Measurements from ENCODE around the gene MAN1C1. TPM values are rescaled to one million over a fixed set of nuclear protein-coding genes. Genes with fewer than 3 reads are reported as not detected.

Gene MAN1C1
- total RNA-seq, 4 donors from 2014 or later: 11.0 to 20.9 (median 15.9) TPM

GRCh38 chr1:25723250-25723880 is 106.8 kb downstream of the MAN1C1 start:
- no peak for TF ChIP-seq CTCF (IDR thresholded peaks at IDR 0.05; ENCODE audit: low read depth)

- TF ChIP-seq CTCF (IDR thresholded peaks at IDR 0.05; ENCODE audit: low read depth): no peak
Measured at GRCh38 chr1:25724201-25724600, 107.6 kb downstream of the MAN1C1 start.

GRCh38 chr1:25724966-25725365 is 108.4 kb downstream of the MAN1C1 start:
- no peak for TF ChIP-seq CTCF (IDR thresholded peaks at IDR 0.05; ENCODE audit: low read depth)

GRCh38 chr1:25725482-25725881 is 108.9 kb downstream of the MAN1C1 start:
- TF ChIP-seq CTCF (IDR thresholded peaks at IDR 0.05; ENCODE audit: low read depth): no peak

GRCh38 chr1:25727088-25727487 is 110.5 kb downstream of the MAN1C1 start:
- TF ChIP-seq CTCF (IDR thresholded peaks at IDR 0.05; ENCODE audit: low read depth): no peak

GRCh38 chr1:25727635-25728286 is 111.2 kb downstream of the MAN1C1 start:
- no peak for TF ChIP-seq CTCF (IDR thresholded peaks at IDR 0.05; ENCODE audit: low read depth)

- TF ChIP-seq CTCF (IDR thresholded peaks at IDR 0.05; ENCODE audit: low read depth): no peak
Measured at GRCh38 chr1:25728301-25728935, 111.8 kb downstream of the MAN1C1 start.

Data from subcutaneous adipose tissue (tissue), 4 donors.